Mesenteric fat pad (tissue), 1 donor: ENCODE data around the gene OR10T2. TPM values are rescaled to one million over a fixed set of nuclear protein-coding genes. Genes with fewer than 3 reads are reported as not detected.
"Not testable (repeated sequence)": the region's sequence is repeated elsewhere in the genome, so short reads cannot be mapped to it uniquely, and the experiment has no call there.

ENCODE experiments used
- DNase-seq: peaks from one replicate; pipeline ENCODE4 v3.0.0-alpha.2; 2020; ENCODE audit warnings: low spot score
- total RNA-seq: library from RNA; stranded (reverse); fragmentation: NEBNext Ultra II Directional; extraction: Animal tissue kit (Norgen Biotek cat#: 25700); gene quantifications from one replicate; pipeline ENCODE4 v1.2.1, GENCODE V29; 2021
- donor health status: DM: yes; HTN: yes; CAD: no.

Gene OR10T2
- total RNA-seq, 1 donor from 2014 or later = not detected

GRCh38 chr1:158356616-158357015 is 42.6 kb downstream of the OR10T2 start:
- no peak for DNase-seq

GRCh38 chr1:158355773-158356285 is 43.4 kb downstream of the OR10T2 start:
- DNase-seq = no peak

GRCh38 chr1:158354255-158354654 is 45.0 kb downstream of the OR10T2 start:
- no peak for DNase-seq

GRCh38 chr1:158353303-158354075 is 45.8 kb downstream of the OR10T2 start, which contains the start of gene CD1E:
CD1E (plus strand) TSS chr1:158353894; CDS start chr1:158353989, 95 bp downstream.
- no peak for DNase-seq

GRCh38 chr1:158348946-158349345 is 50.3 kb downstream of the OR10T2 start:
- DNase-seq = not testable (repeated sequence)

Other genes with a start within 250 kb of the OR10T2 start
- gene CD1D, start 218.6 kb downstream of the OR10T2 start, total RNA-seq = 5.1 TPM
- gene CD1A, start 145.0 kb downstream of the OR10T2 start, total RNA-seq = not detected
- not detected for gene CD1C, start 109.5 kb downstream of the OR10T2 start, total RNA-seq
- gene CD1B, start 67.9 kb downstream of the OR10T2 start, total RNA-seq = not detected
- gene CD1E, start 45.6 kb downstream of the OR10T2 start, total RNA-seq = not detected
- not detected for gene OR10K2, start 26.8 kb upstream of the OR10T2 start, total RNA-seq
- gene OR10K1, start 62.4 kb upstream of the OR10T2 start, total RNA-seq = not detected
- not detected for gene OR10R2, start 72.8 kb upstream of the OR10T2 start, total RNA-seq
- gene OR6Y1, start 154.9 kb upstream of the OR10T2 start, total RNA-seq = not detected
- not detected for gene OR6P1, start 171.1 kb upstream of the OR10T2 start, total RNA-seq
- gene OR10X1, start 180.4 kb upstream of the OR10T2 start, total RNA-seq = not detected
- not detected for gene OR10Z1, start 205.8 kb upstream of the OR10T2 start, total RNA-seq